Right cardiac atrium (tissue), 5 donors: ENCODE results near the gene GPR183. TPM values are rescaled to one million over a fixed set of nuclear protein-coding genes. Genes with fewer than 3 reads are reported as not detected.
A peak's percentile ranks its signal among the peaks of the same experiment; 100 is the strongest.

Experiments used
- ATAC-seq, 2 donors: fragments of 200-7000 bp; cut with Tn5 transposase; one replicate each; pipeline versions ENCODE4 v1.8.0 to v1.9.1; 2020; ENCODE audit warnings: moderate library complexity in 2 of 2, mild to moderate bottlenecking in 1 of 2
- DNase-seq, 3 donors: peaks; one replicate each; pipeline ENCODE4 v3.0.0-alpha.2; 2020
- H3K27ac ChIP-seq: one replicate; pipeline ENCODE4 v1.5.1; 2013; ENCODE audit warnings: mild to moderate bottlenecking, low read length, control low read depth, moderate library complexity
- H3K27me3 ChIP-seq: one replicate; pipeline ENCODE4 v1.6.1; 2013; ENCODE audit not compliant: control insufficient read depth, insufficient read depth
- H3K4me1 ChIP-seq: one replicate; pipeline ENCODE4 v1.6.1; 2013; ENCODE audit warnings: low read length; ENCODE audit not compliant: control insufficient read depth, insufficient read depth
- H3K4me3 ChIP-seq: one replicate; pipeline ENCODE4 v1.5.1; 2013; ENCODE audit warnings: low read length, control low read depth
- H3K9me3 ChIP-seq: one replicate; pipeline ENCODE4 v1.6.1; 2013; ENCODE audit warnings: low read length; ENCODE audit not compliant: control insufficient read depth
- WGBS: extraction: QIAGEN DNeasy Blood & Tissue Kit; methylation state at CpG from one replicate; pipeline ENCODE4 v1.1.7; 2013; 5-methylcytosine and 5-hydroxymethylcytosine counted together
- intact Hi-C, 4 donors: fragments of 100-400 bp; cut with DNase I; formaldehyde crosslinking; loops; one replicate each; pipeline versions ENCODE4 v1.11.0 to v1.14.0; 2022 to 2023
- long read RNA-seq, 4 donors: library from polyadenylated mRNA; unstranded; transcript quantifications; one replicate each; pipeline ENCODE4 v2.0.0, GENCODE V29; 2020 to 2021
- polyA plus RNA-seq: library from polyadenylated mRNA; stranded (reverse); fragments of 200-250 nt; gene quantifications from one replicate; pipeline ENCODE4 v1.2.3, GENCODE V29; 2013
- total RNA-seq, 4 donors: library from RNA; stranded (reverse); fragmentation: NEBNext Ultra II Directional; extraction: Animal tissue kit (Norgen Biotek cat#: 25700); gene quantifications; one replicate each; pipeline ENCODE4 v1.2.1, GENCODE V29; 2021
- donor health status: healthy with polysubstance abuse.
- donor health status: DM: no; HTN: yes; CAD: no.
- donor health status: DM: no; HTN: no; CAD: no.
- donor health status: DM: no; HTN: yes; CAD: no; lungs with severe emphysema.
- donor health status: DM: yes; HTN: yes; CAD: no.

GPR183 gene
- total RNA-seq, result 10 to 100 TPM in 2 of 4 donors, 1 to 10 TPM in 2; 9.7 to 20.7 (median 13.5) TPM
- 14.5 TPM for polyA plus RNA-seq
- long read RNA-seq, donor 1, transcript GPR183-201 (2 exons, 1,700 nt), result major isoform, 17 of 19 reads
- long read RNA-seq, donor 1, partial matches to known transcripts, result 0 of 19 reads
- long read RNA-seq, donor 1, other reads (novel, unspliced or antisense), result 2 of 19 reads
- long read RNA-seq, donor 2, partial matches to known transcripts, result 0 of 6 reads
- long read RNA-seq, donor 2, other reads (novel, unspliced or antisense), result 2 of 6 reads
- long read RNA-seq, donor 3, transcript GPR183-201 (2 exons, 1,700 nt), result major isoform, 55 of 58 reads
- long read RNA-seq, donor 3, partial matches to known transcripts, result 2 of 58 reads
- long read RNA-seq, donor 3, other reads (novel, unspliced or antisense), result 1 of 58 reads
- long read RNA-seq, donor 4, transcript GPR183-201 (2 exons, 1,700 nt), result major isoform, 8 of 8 reads
- long read RNA-seq, donor 4, partial matches to known transcripts, result 0 of 8 reads
- long read RNA-seq, donor 4, other reads (novel, unspliced or antisense), result 0 of 8 reads

DNA sequence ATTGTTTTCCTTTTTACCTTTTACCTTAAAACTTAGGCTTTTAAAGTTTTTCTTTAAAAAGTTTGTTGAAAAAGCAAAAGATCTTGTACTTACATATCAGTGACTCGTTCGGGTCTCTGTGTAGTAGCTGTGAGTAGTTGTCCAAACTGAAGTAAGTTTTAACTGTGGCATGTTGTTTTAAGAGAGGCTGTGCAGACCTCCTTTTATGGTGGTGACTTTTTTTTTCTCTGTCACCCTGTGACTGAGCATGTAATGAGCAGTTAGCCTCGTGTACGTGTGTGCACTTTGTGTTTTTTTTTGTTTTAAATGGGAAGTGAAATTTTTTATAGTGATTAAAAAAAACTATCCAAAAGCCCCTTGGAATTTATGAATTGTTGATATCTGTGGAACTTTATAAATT, at the start of gene GPR183:
GPR183 (minus strand) TSS at position 153 of the 400 bp plus-strand sequence. CDS start 11,254 bp downstream, outside the sequence.
- Histone ChIP-seq H3K4me1 (peaks cover 13% of the 10 kb centered on the region), H3K9me3 (no peaks in the 10 kb centered on the region), H3K4me3 (peak within 1 kb of the TSS; percentile 31), H3K27ac (no peak within 1 kb of the TSS), H3K27me3 (no peaks in the 10 kb centered on the region)
- intact Hi-C loops, result no loop called here
- no peak for DNase-seq
- 19% methylated on average over 4 of the region's 4 CpGs for WGBS
- peak; percentile 71 to 75 for ATAC-seq

- Histone ChIP-seq H3K27me3 (no peaks in the 10 kb centered on the region), H3K4me3 (peak overlapping the region; percentile 2), H3K27ac (peak overlapping the region; percentile 37), H3K4me1 (peaks cover 2% of the 10 kb centered on the region), H3K9me3 (no peaks in the 10 kb centered on the region)
- intact Hi-C loops, result no loop called here
- DNase-seq (peak in 2 of 3 donors; percentile 33 to 68), ATAC-seq (peak; percentile 77 to 85)
- WGBS, result 41% methylated on average over 10 of the region's 10 CpGs
Measured at GRCh38 chr13:99356262-99357091, 49.3 kb upstream of the GPR183 start.

- H3K27ac ChIP-seq, result peak overlapping the region; percentile 37
- no peak for ATAC-seq
- no peaks in the 10 kb centered on the region for H3K27me3 ChIP-seq
- H3K9me3 ChIP-seq, result no peaks in the 10 kb centered on the region
- H3K4me1 ChIP-seq, result peaks cover 2% of the 10 kb centered on the region
- no peak for DNase-seq
- intact Hi-C loops, result no loop called here
- WGBS, result 25% methylated on average over 1 of the region's 1 CpG
- peak overlapping the region; percentile 2 for H3K4me3 ChIP-seq
Measured at GRCh38 chr13:99356012-99356261, 48.7 kb upstream of the GPR183 start.

DNA sequence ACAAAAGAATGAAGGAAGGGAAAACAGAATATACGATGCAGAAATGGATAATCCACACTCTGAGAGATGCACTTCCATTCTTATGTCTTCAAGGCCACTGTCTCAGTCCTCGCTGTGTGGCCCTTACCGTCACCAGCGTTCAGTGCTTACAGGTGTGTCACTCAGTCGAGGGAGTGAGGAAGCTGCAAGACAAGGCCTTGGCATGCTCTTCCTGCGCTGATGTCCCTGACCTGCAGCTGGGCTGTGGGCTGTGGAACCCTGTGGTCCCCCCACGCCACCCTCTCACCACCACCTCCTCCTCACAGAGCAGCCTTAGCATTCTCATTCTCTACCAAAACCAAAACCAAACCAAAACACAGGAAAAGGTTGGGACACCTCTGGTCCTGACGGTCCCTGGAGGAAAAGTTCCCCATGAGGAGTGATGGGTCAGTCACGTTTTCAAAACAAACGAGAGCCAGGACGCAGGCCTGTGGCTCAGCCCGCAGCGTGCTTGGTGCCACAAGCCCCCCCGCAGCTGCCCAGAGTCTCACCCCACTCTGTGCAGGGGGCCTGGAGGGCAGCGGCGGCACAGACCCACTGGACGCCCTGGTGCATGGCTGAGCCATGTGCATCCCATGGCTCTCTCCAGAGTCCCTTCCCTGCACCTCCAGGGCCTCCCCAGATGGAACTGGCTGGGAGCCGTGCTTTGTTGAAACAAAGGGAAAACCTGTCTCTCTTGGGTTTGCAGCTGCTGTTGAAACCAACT, 48.2 kb upstream of the GPR183 start:
- H3K9me3 ChIP-seq, result no peaks in the 10 kb centered on the region
- ATAC-seq, result peak; percentile 9 to 10
- no peaks in the 10 kb centered on the region for H3K27me3 ChIP-seq
- 89% methylated on average over 18 of the region's 18 CpGs for WGBS
- intact Hi-C loops, result no loop called here
- H3K27ac ChIP-seq, result no peak overlapping the region
- H3K4me1 ChIP-seq, result peaks cover 2% of the 10 kb centered on the region
- H3K4me3 ChIP-seq, result no peak overlapping the region
- DNase-seq, result no peak

- intact Hi-C loops, result no loop called here
- Histone ChIP-seq H3K9me3 (no peaks in the 10 kb centered on the region), H3K27me3 (no peaks in the 10 kb centered on the region), H3K27ac (no peak overlapping the region), H3K4me1 (peaks cover 2% of the 10 kb centered on the region), H3K4me3 (no peak overlapping the region)
- WGBS, result 74% methylated on average over 8 of the region's 8 CpGs
- ATAC-seq, result no peak
- no peak for DNase-seq
Measured at GRCh38 chr13:99354371-99354951, 47.3 kb upstream of the GPR183 start.

DNA sequence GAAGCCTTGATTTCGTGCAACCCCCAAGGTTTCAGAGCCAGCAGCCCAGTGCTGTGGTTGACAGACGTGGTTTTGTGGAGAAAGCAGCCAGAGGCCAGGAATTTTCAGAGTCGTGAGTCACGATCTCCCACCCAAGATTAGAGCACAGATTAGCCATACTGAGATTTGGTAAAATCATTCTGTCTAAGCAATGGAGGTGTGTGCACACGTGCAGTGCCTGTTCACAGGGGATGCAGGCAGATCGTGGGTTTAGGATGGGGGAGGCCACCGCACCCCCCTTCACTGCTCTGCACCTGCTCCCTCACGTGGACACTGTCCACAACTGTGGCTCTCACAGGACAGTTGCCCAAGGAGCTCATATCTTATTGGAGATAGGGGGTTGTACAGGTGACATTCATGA, 46.6 kb upstream of the GPR183 start:
- no peak overlapping the region for H3K27ac ChIP-seq
- 89% methylated on average over 8 of the region's 8 CpGs for WGBS
- no peaks in the 10 kb centered on the region for H3K27me3 ChIP-seq
- ATAC-seq (no peak), DNase-seq (no peak)
- peaks cover 2% of the 10 kb centered on the region for H3K4me1 ChIP-seq
- intact Hi-C loops, result no loop called here
- no peak overlapping the region for H3K4me3 ChIP-seq
- H3K9me3 ChIP-seq, result no peaks in the 10 kb centered on the region

- H3K4me3 ChIP-seq, result no peak overlapping the region
- H3K4me1 ChIP-seq, result peaks cover 2% of the 10 kb centered on the region
- no peak for ATAC-seq
- WGBS, result 77% methylated on average over 2 of the region's 2 CpGs
- H3K27ac ChIP-seq, result no peak overlapping the region
- intact Hi-C loops, result no loop called here
- H3K27me3 ChIP-seq, result no peaks in the 10 kb centered on the region
- DNase-seq, result no peak
- no peaks in the 10 kb centered on the region for H3K9me3 ChIP-seq
Measured at GRCh38 chr13:99353246-99353600, 46.0 kb upstream of the GPR183 start.

- Histone ChIP-seq H3K27ac (no peak overlapping the region), H3K4me3 (no peak overlapping the region), H3K4me1 (peaks cover 2% of the 10 kb centered on the region), H3K9me3 (no peaks in the 10 kb centered on the region), H3K27me3 (no peaks in the 10 kb centered on the region)
- intact Hi-C loops, result no loop called here
- DNase-seq (no peak), ATAC-seq (no peak)
- WGBS, result 94% methylated on average over 17 of the region's 17 CpGs
Measured at GRCh38 chr13:99352351-99353245, 45.4 kb upstream of the GPR183 start.

DNA sequence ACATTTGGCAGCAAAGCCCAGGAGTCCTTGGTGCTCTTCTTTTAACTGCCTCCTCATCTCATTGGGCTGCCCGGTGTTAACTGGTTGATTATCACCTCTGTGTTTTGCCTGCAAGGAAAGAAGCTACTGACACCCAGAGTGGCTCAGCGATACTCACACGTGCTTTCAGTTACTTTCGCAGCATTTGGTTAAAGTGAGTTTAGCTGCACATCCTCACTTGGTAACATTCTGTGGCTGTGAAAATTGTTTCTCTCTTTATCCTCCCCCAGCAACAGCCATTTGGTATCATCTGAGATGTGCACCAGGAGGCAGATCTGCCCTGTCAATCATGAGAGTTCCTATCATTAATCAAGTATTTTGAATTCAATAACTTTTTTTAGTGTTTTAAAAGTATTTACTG, 44.6 kb upstream of the GPR183 start:
- intact Hi-C loops, result no loop called here
- no peak overlapping the region for H3K4me3 ChIP-seq
- H3K27me3 ChIP-seq, result no peaks in the 10 kb centered on the region
- H3K27ac ChIP-seq, result no peak overlapping the region
- ATAC-seq (no peak), DNase-seq (no peak)
- WGBS, result 79% methylated on average over 4 of the region's 4 CpGs
- H3K9me3 ChIP-seq, result no peaks in the 10 kb centered on the region
- no peaks in the 10 kb centered on the region for H3K4me1 ChIP-seq

GRCh38 chr13:99350191-99350590, 43.0 kb upstream of the GPR183 start:
- H3K27me3 ChIP-seq, result no peaks in the 10 kb centered on the region
- H3K27ac ChIP-seq, result no peak overlapping the region
- 96% methylated on average over 2 of the region's 2 CpGs for WGBS
- intact Hi-C loops, result no loop called here
- DNase-seq (no peak), ATAC-seq (no peak)
- H3K4me3 ChIP-seq, result no peak overlapping the region
- no peaks in the 10 kb centered on the region for H3K4me1 ChIP-seq
- H3K9me3 ChIP-seq, result no peaks in the 10 kb centered on the region
